ENCODE data around the gene RBX1.

RBX1 gene

GRCh38 chr22:41021613-41022454, 70.7 kb downstream of the RBX1 start:
- peak; percentile 1 to 6 for DNase-seq (ENCODE audit: low read depth in 2 of 2, low spot score in 1 of 2)

- DNase-seq (ENCODE audit: low read depth in 2 of 2, low spot score in 1 of 2), result peak; percentile 45 to 58
Observed at GRCh38 chr22:41022470-41023298, 71.5 kb downstream of the RBX1 start.

Measured in stimulated activated CD8-positive, alpha-beta memory T cell treated with anti-CD3 and anti-CD28 coated beads, Interleukin-4, amount 100 ng/mL, for 4 hours (primary cell).